IPS-15b (cell line): ENCODE measurements around the gene TNNI3K.

Experiments
- H3K27me3 ChIP-seq: one replicate; pipeline ENCODE4 v1.6.1; 2013; ENCODE audit warnings: low read length; ENCODE audit not compliant: control insufficient read depth, insufficient read depth
- H3K36me3 ChIP-seq: one replicate; pipeline ENCODE4 v1.6.1; 2013; ENCODE audit warnings: low read length; ENCODE audit not compliant: control insufficient read depth, insufficient read depth
- H3K4me1 ChIP-seq: one replicate; pipeline ENCODE4 v1.6.1; 2013; ENCODE audit warnings: mild to moderate bottlenecking, low read length; ENCODE audit not compliant: control insufficient read depth, insufficient read depth
- H3K4me3 ChIP-seq: one replicate; pipeline ENCODE4 v1.5.1; 2013; ENCODE audit warnings: low read depth, low read length
- H3K9ac ChIP-seq: one replicate; pipeline ENCODE4 v1.6.1; 2013; ENCODE audit warnings: low read depth, mild to moderate bottlenecking, low read length
- H3K9me3 ChIP-seq: one replicate; pipeline ENCODE4 v1.6.1; 2013; ENCODE audit warnings: mild to moderate bottlenecking, low read length; ENCODE audit not compliant: control insufficient read depth, insufficient read depth

The TNNI3K gene

GRCh38 chr1:74457253-74457652, 222.1 kb downstream of the TNNI3K start:
- H3K36me3 ChIP-seq: no peaks in the 10 kb centered on the region
- no peak overlapping the region for H3K4me3 ChIP-seq
- H3K4me1 ChIP-seq: no peaks in the 10 kb centered on the region
- no peaks in the 10 kb centered on the region for H3K9me3 ChIP-seq
- no peaks in the 10 kb centered on the region for H3K27me3 ChIP-seq
- H3K9ac ChIP-seq: no peak overlapping the region

GRCh38 chr1:74463333-74463988, 228.3 kb downstream of the TNNI3K start:
- no peak overlapping the region for H3K4me3 ChIP-seq
- no peaks in the 10 kb centered on the region for H3K27me3 ChIP-seq
- H3K36me3 ChIP-seq: no peaks in the 10 kb centered on the region
- H3K9ac ChIP-seq: no peak overlapping the region
- no peaks in the 10 kb centered on the region for H3K9me3 ChIP-seq
- H3K4me1 ChIP-seq: no peaks in the 10 kb centered on the region

GRCh38 chr1:74464037-74464436, 228.8 kb downstream of the TNNI3K start:
- Histone ChIP-seq H3K9me3 (no peaks in the 10 kb centered on the region), H3K36me3 (no peaks in the 10 kb centered on the region), H3K9ac (no peak overlapping the region), H3K27me3 (no peaks in the 10 kb centered on the region), H3K4me1 (no peaks in the 10 kb centered on the region), H3K4me3 (no peak overlapping the region)

GRCh38 chr1:74465193-74465681, 230.1 kb downstream of the TNNI3K start:
- H3K9me3 ChIP-seq: no peaks in the 10 kb centered on the region
- H3K4me1 ChIP-seq: no peaks in the 10 kb centered on the region
- no peaks in the 10 kb centered on the region for H3K27me3 ChIP-seq
- H3K9ac ChIP-seq: no peak overlapping the region
- H3K4me3 ChIP-seq: no peak overlapping the region
- no peaks in the 10 kb centered on the region for H3K36me3 ChIP-seq

GRCh38 chr1:74467786-74468377, 232.7 kb downstream of the TNNI3K start:
- H3K4me1 ChIP-seq: no peaks in the 10 kb centered on the region
- no peaks in the 10 kb centered on the region for H3K36me3 ChIP-seq
- no peak overlapping the region for H3K4me3 ChIP-seq
- no peaks in the 10 kb centered on the region for H3K9me3 ChIP-seq
- H3K27me3 ChIP-seq: no peaks in the 10 kb centered on the region
- no peak overlapping the region for H3K9ac ChIP-seq

GRCh38 chr1:74468982-74469603, 233.9 kb downstream of the TNNI3K start:
- Histone ChIP-seq H3K4me1 (no peaks in the 10 kb centered on the region), H3K4me3 (no peak overlapping the region), H3K9ac (no peak overlapping the region), H3K9me3 (no peaks in the 10 kb centered on the region), H3K36me3 (no peaks in the 10 kb centered on the region), H3K27me3 (no peaks in the 10 kb centered on the region)

- Histone ChIP-seq H3K27me3 (no peaks in the 10 kb centered on the region), H3K4me3 (no peak overlapping the region), H3K9me3 (no peaks in the 10 kb centered on the region)
Observed at GRCh38 chr1:74470251-74470650, 235.1 kb downstream of the TNNI3K start.

GRCh38 chr1:74470936-74471335, 235.7 kb downstream of the TNNI3K start:
- H3K9ac ChIP-seq: no peak overlapping the region
- H3K9me3 ChIP-seq: no peaks in the 10 kb centered on the region
- no peaks in the 10 kb centered on the region for H3K4me1 ChIP-seq
- H3K36me3 ChIP-seq: no peaks in the 10 kb centered on the region
- no peaks in the 10 kb centered on the region for H3K27me3 ChIP-seq
- H3K4me3 ChIP-seq: no peak overlapping the region

More at GRCh38 chr1:74470251-74470650, 235.1 kb downstream of the TNNI3K start:
- Histone ChIP-seq H3K36me3 (no peaks in the 10 kb centered on the region), H3K4me1 (no peaks in the 10 kb centered on the region), H3K9ac (no peak overlapping the region)

- no peaks in the 10 kb centered on the region for H3K36me3 ChIP-seq
- no peak overlapping the region for H3K4me3 ChIP-seq
- H3K4me1 ChIP-seq: no peaks in the 10 kb centered on the region
- H3K9me3 ChIP-seq: no peaks in the 10 kb centered on the region
- no peaks in the 10 kb centered on the region for H3K27me3 ChIP-seq
- H3K9ac ChIP-seq: no peak overlapping the region
Observed at GRCh38 chr1:74471470-74471869, 236.3 kb downstream of the TNNI3K start.

- Histone ChIP-seq H3K27me3 (no peaks in the 10 kb centered on the region), H3K4me3 (no peak overlapping the region), H3K9ac (no peak overlapping the region), H3K36me3 (no peaks in the 10 kb centered on the region), H3K4me1 (no peaks in the 10 kb centered on the region), H3K9me3 (no peaks in the 10 kb centered on the region)
Observed at GRCh38 chr1:74474585-74474984, 239.4 kb downstream of the TNNI3K start.

GRCh38 chr1:74478979-74479378, 243.8 kb downstream of the TNNI3K start:
- no peaks in the 10 kb centered on the region for H3K4me1 ChIP-seq
- no peaks in the 10 kb centered on the region for H3K27me3 ChIP-seq
- H3K9ac ChIP-seq: no peak overlapping the region
- no peaks in the 10 kb centered on the region for H3K36me3 ChIP-seq
- H3K4me3 ChIP-seq: no peak overlapping the region
- H3K9me3 ChIP-seq: no peaks in the 10 kb centered on the region

GRCh38 chr1:74480068-74480467, 244.9 kb downstream of the TNNI3K start:
- Histone ChIP-seq H3K9me3 (no peaks in the 10 kb centered on the region), H3K36me3 (no peaks in the 10 kb centered on the region), H3K4me1 (no peaks in the 10 kb centered on the region), H3K9ac (no peak overlapping the region), H3K27me3 (no peaks in the 10 kb centered on the region), H3K4me3 (no peak overlapping the region)
